Pancreas (tissue), 10 donors: Measurements from ENCODE around the gene FAM120A. TPM values are rescaled to one million over a fixed set of nuclear protein-coding genes. Genes with fewer than 3 reads are reported as not detected.
"Not testable (repeated sequence)": the region's sequence is repeated elsewhere in the genome, so short reads cannot be mapped to it uniquely, and the experiment has no call there.

Experiments used
- ATAC-seq, 4 donors: fragments of 200-7000 bp; cut with Tn5 transposase; one replicate each; pipeline versions ENCODE4 v1.8.0 to v1.9.1; 2020; ENCODE audit warnings: mild to moderate bottlenecking in 4 of 4, moderate library complexity in 4 of 4
- DNase-seq, 6 donors: peaks; one replicate each; pipeline ENCODE4 v3.0.0-alpha.2; 2020
- FAIRE-seq: peaks from 2 replicates; lab custom pipeline; 2012; peaks lifted over from hg19 to GRCh38; lab: Jason Lieb, UNC
- H3K27ac ChIP-seq, 4 donors: fragments of 200-600 bp; sonication (generic); 1 replicate in 3 of 4; 2 replicates in 1 of 4; pipeline versions ENCODE4 v1.5.0 to v1.8.0; 2020
- H3K27me3 ChIP-seq, 4 donors: fragments of 200-600 bp; one replicate each; pipeline ENCODE4 v1.8.0; 2021
- H3K36me3 ChIP-seq, 3 donors: fragments of 200-600 bp; sonication (generic) in 1 of 3; one replicate each; pipeline versions ENCODE4 v1.5.0 to v1.8.0; 2020 to 2021
- H3K4me1 ChIP-seq, 3 donors: fragments of 200-600 bp; one replicate each; pipeline ENCODE4 v1.8.0; 2021
- H3K4me3 ChIP-seq, 4 donors: fragments of 200-600 bp; sonication (generic) in 2 of 4; one replicate each; pipeline versions ENCODE4 v1.5.0 to v1.8.0; 2020 to 2021
- H3K9me3 ChIP-seq, 4 donors: fragments of 200-600 bp; one replicate each; pipeline ENCODE4 v1.8.0; 2021
- CTCF ChIP-seq, 4 donors: fragments of 200-600 bp; sonication (generic) in 3 of 4; IDR thresholded peaks; one replicate each; pipeline versions ENCODE4 v1.5.0 to v1.8.0; 2021; ENCODE audit warnings: antibody characterized with exemption in 4 of 4
- WGBS, 2 donors: extraction: QIAGEN DNeasy Blood & Tissue Kit; methylation state at CpG; one replicate each; pipeline ENCODE4 v1.1.7; 2013; 5-methylcytosine and 5-hydroxymethylcytosine counted together
- intact Hi-C, 3 donors: fragments of 100-400 bp; cut with DNase I; formaldehyde crosslinking; loops; one replicate each; pipeline versions ENCODE4 v1.11.1 to v1.14.2; 2022
- polyA plus RNA-seq, 2 donors: library from polyadenylated mRNA; stranded (reverse); fragments of 200-250 nt; gene quantifications; one replicate each; pipeline ENCODE4 v1.2.3, GENCODE V29; 2013
- total RNA-seq, 6 donors: library from RNA; stranded (reverse); fragmentation: NEBNext Ultra II Directional in 4 of 6; extraction: Animal tissue kit (Norgen Biotek cat#: 25700) in 4 of 6; gene quantifications; one replicate each; pipeline versions ENCODE4 v1.2.1 to v1.2.4, GENCODE V29; 2021 to 2023
- donor health status: healthy with polysubstance abuse.
- donor health status: DM: no; HTN: no; CAD: no; lungs with moderate emphysema.
- donor health status: DM: no; HTN: no; CAD: no.
- donor health status: control.
- donor health status: control.
- donor health status: Bipolar disorder and iron deficiency.
- donor health status: DM: yes; HTN: yes; CAD: no.
- donor health status: DM: no; HTN: no; CAD: no.
- donor health status: DM: no; HTN: no; CAD: no.
- donor health status: DM: yes; HTN: yes; CAD: no.

FAM120A gene
- total and polyA plus RNA-seq, 8 donors, result 24.2 to 66.4 (median 54.0) TPM

GRCh38 chr9:93436218-93436617 is 15.3 kb upstream of the FAM120A start:
- Histone ChIP-seq H3K4me3 (no peak overlapping the region), H3K27me3 (no peaks in the 10 kb centered on the region), H3K4me1 (no peaks in the 10 kb centered on the region), H3K9me3 (no peaks in the 10 kb centered on the region), H3K36me3 (no peaks in the 10 kb centered on the region), H3K27ac (no peak overlapping the region)
- intact Hi-C loops, result no loop called here
- DNase-seq (no peak), FAIRE-seq (no peak), ATAC-seq (no peak)
- TF ChIP-seq CTCF (IDR thresholded peaks at IDR 0.05), result no peak
- whole genome bisulfite sequencing, 2 donors, result 78 to 91% methylated on average over 6 of the region's 6 CpGs

- ATAC-seq (no peak), FAIRE-seq (peak; percentile 72), DNase-seq (no peak)
- TF ChIP-seq CTCF (IDR thresholded peaks at IDR 0.05), result no peak
- Histone ChIP-seq H3K4me3 (no peak overlapping the region), H3K4me1 (no peaks in the 10 kb centered on the region), H3K27me3 (no peaks in the 10 kb centered on the region), H3K9me3 (no peaks in the 10 kb centered on the region), H3K36me3 (no peaks in the 10 kb centered on the region), H3K27ac (no peak overlapping the region)
- WGBS, 2 donors, result 90 to 94% methylated on average over 7 of the region's 7 CpGs
- intact Hi-C loops, result no loop called here
Measured at GRCh38 chr9:93436655-93437407, 14.7 kb upstream of the FAM120A start.

- Histone ChIP-seq H3K4me1 (no peaks in the 10 kb centered on the region), H3K36me3 (no peaks in the 10 kb centered on the region), H3K27me3 (no peaks in the 10 kb centered on the region), H3K4me3 (no peak overlapping the region), H3K27ac (no peak overlapping the region), H3K9me3 (no peaks in the 10 kb centered on the region)
- ATAC-seq, result no peak
- WGBS, 2 donors, result 76 to 78% methylated on average over 2 of the region's 2 CpGs
- TF ChIP-seq CTCF (IDR thresholded peaks at IDR 0.05), result no peak
- no peak for FAIRE-seq
- DNase-seq, result no peak
- intact Hi-C loops, result no loop called here
Measured at GRCh38 chr9:93437996-93438395, 13.5 kb upstream of the FAM120A start.

GRCh38 chr9:93439301-93439700 is 12.2 kb upstream of the FAM120A start:
- DNase-seq, H3K36me3 ChIP-seq, H3K9me3 ChIP-seq, H3K27ac ChIP-seq, H3K27me3 ChIP-seq, ATAC-seq, FAIRE-seq, H3K4me1 ChIP-seq, H3K4me3 ChIP-seq, intact Hi-C loops: not testable (repeated sequence)
- 89 to 98% methylated on average over 6 of the region's 6 CpGs for WGBS, 2 donors

GRCh38 chr9:93440896-93441580 is 10.4 kb upstream of the FAM120A start:
- no peak for ATAC-seq
- 89 to 91% methylated on average over 8 of the region's 8 CpGs for WGBS, 2 donors
- H3K4me3 ChIP-seq, result no peak overlapping the region
- H3K27ac ChIP-seq, result no peak overlapping the region
- H3K9me3 ChIP-seq, result no peaks in the 10 kb centered on the region
- no peak for FAIRE-seq
- TF ChIP-seq CTCF (IDR thresholded peaks at IDR 0.05), result no peak
- intact Hi-C loops, result no loop called here
- peaks cover 0 to 4% (median 0%) of the 10 kb centered on the region in 3 donors for H3K36me3 ChIP-seq
- H3K4me1 ChIP-seq, result no peaks in the 10 kb centered on the region
- H3K27me3 ChIP-seq, result no peaks in the 10 kb centered on the region
- no peak for DNase-seq
